Brain pericyte (primary cell): ENCODE data around the gene ZNF14.
"Not testable (repeated sequence)": the region's sequence is repeated elsewhere in the genome, so short reads cannot be mapped to it uniquely, and the experiment has no call there.

Experiments used
- DNase-seq: peaks from one replicate; pipeline ENCODE4 v3.0.0-alpha.2; 2012; ENCODE audit warnings: low read depth, low spot score

Gene ZNF14

GRCh38 chr19:19746286-19747213 lies 13.6 kb upstream of the ZNF14 start:
- DNase-seq = no peak

GRCh38 chr19:19745496-19746285 lies 12.8 kb upstream of the ZNF14 start:
- DNase-seq = no peak

GRCh38 chr19:19744641-19745040 lies 11.7 kb upstream of the ZNF14 start:
- no peak for DNase-seq

- not testable (repeated sequence) for DNase-seq
Observed at GRCh38 chr19:19743921-19744320, 11.0 kb upstream of the ZNF14 start.

- DNase-seq = no peak
Observed at GRCh38 chr19:19743176-19743575, 10.3 kb upstream of the ZNF14 start.

GRCh38 chr19:19742773-19743172 lies 9.9 kb upstream of the ZNF14 start:
- DNase-seq = no peak

GRCh38 chr19:19741184-19741583 lies 8.3 kb upstream of the ZNF14 start:
- DNase-seq = no peak

GRCh38 chr19:19740755-19741154 lies 7.8 kb upstream of the ZNF14 start:
- no peak for DNase-seq

GRCh38 chr19:19738564-19738963 lies 5.7 kb upstream of the ZNF14 start:
- DNase-seq = no peak

GRCh38 chr19:19737559-19738332 lies 4.8 kb upstream of the ZNF14 start:
- DNase-seq = no peak

GRCh38 chr19:19721896-19722295 lies 11.0 kb downstream of the ZNF14 start:
- no peak for DNase-seq

GRCh38 chr19:19719798-19720197 lies 13.1 kb downstream of the ZNF14 start:
- DNase-seq = no peak

- DNase-seq = no peak
Observed at GRCh38 chr19:19711934-19712828, 20.7 kb downstream of the ZNF14 start.

GRCh38 chr19:19711306-19711933 lies 21.5 kb downstream of the ZNF14 start:
- no peak for DNase-seq

GRCh38 chr19:19710506-19710905 lies 22.4 kb downstream of the ZNF14 start:
- no peak for DNase-seq

- no peak for DNase-seq
Observed at GRCh38 chr19:19704836-19705235, 28.1 kb downstream of the ZNF14 start.

- DNase-seq = not testable (repeated sequence)
Observed at GRCh38 chr19:19700493-19700892, 32.4 kb downstream of the ZNF14 start.

GRCh38 chr19:19697589-19697988 lies 35.3 kb downstream of the ZNF14 start:
- no peak for DNase-seq

- DNase-seq = no peak
Observed at GRCh38 chr19:19696386-19696785, 36.5 kb downstream of the ZNF14 start.

GRCh38 chr19:19691683-19692082 lies 41.2 kb downstream of the ZNF14 start:
- DNase-seq = no peak
